Right atrium auricular region (tissue), 2 donors: ENCODE data around the gene SPON1. TPM values are rescaled to one million over a fixed set of nuclear protein-coding genes. Genes with fewer than 3 reads are reported as not detected.
"Not testable (repeated sequence)": the region's sequence is repeated elsewhere in the genome, so short reads cannot be mapped to it uniquely, and the experiment has no call there.

ENCODE experiments used
- DNase-seq: peaks from one replicate; pipeline ENCODE4 v3.0.0-alpha.2; 2019; ENCODE audit warnings: low spot score
- H3K27ac ChIP-seq, 2 donors: fragments of 200-600 bp; sonication (generic); 1 replicate in 1 of 2; 2 replicates in 1 of 2; pipeline ENCODE4 v1.5.1; 2016 to 2019
- H3K27me3 ChIP-seq, 2 donors: fragments of 200-600 bp; sonication (generic); one replicate each; pipeline versions ENCODE4 v1.5.1 to v1.6.0; 2017 to 2019
- H3K36me3 ChIP-seq: fragments of 200-600 bp; sonication (generic); one replicate; pipeline ENCODE4 v1.5.1; 2016
- H3K4me1 ChIP-seq, 2 donors: fragments of 200-600 bp; sonication (generic); one replicate each; pipeline versions ENCODE4 v1.5.1 to v1.6.0; 2017 to 2019
- H3K4me3 ChIP-seq, 2 donors: fragments of 200-600 bp; sonication (generic); 1 replicate in 1 of 2; 2 replicates in 1 of 2; pipeline ENCODE4 v1.5.1; 2017 to 2019; ENCODE audit warnings: mild to moderate bottlenecking in 1 of 2, moderate library complexity in 1 of 2
- H3K9me3 ChIP-seq, 2 donors: fragments of 200-600 bp; sonication (generic); one replicate each; pipeline ENCODE4 v1.5.1; 2019
- CTCF ChIP-seq, 2 donors: fragments of 200-600 bp; sonication (generic); IDR thresholded peaks; one replicate each; pipeline ENCODE4 v1.5.1; 2019; ENCODE audit warnings: antibody characterized with exemption in 2 of 2
- total RNA-seq, 2 donors: library from RNA; depleted of rRNA; stranded (reverse); fragments of >200 nt; gene quantifications; one replicate each; pipeline ENCODE4 v1.1.0, GENCODE V29; 2016

Gene SPON1
- total RNA-seq, 2 donors from 2014 or later, result 22.8 to 27.0 TPM

- no peak for TF ChIP-seq CTCF (IDR thresholded peaks at IDR 0.05)
- H3K9me3 ChIP-seq, result no peaks in the 10 kb centered on the region
- no peaks in the 10 kb centered on the region for H3K36me3 ChIP-seq
- peaks cover 0 to 6% of the 10 kb centered on the region in 2 donors for H3K4me1 ChIP-seq
- DNase-seq, result no peak
- no peak overlapping the region for H3K27ac ChIP-seq
- no peaks in the 10 kb centered on the region for H3K27me3 ChIP-seq
- no peak overlapping the region for H3K4me3 ChIP-seq
These were observed 112.9 kb downstream of the SPON1 start for GRCh38 chr11:14075118-14076078.

- no peak for DNase-seq
- H3K4me3 ChIP-seq, result no peak overlapping the region
- peaks cover 0 to 14% of the 10 kb centered on the region in 2 donors for H3K4me1 ChIP-seq
- H3K27me3 ChIP-seq, result no peaks in the 10 kb centered on the region
- TF ChIP-seq CTCF (IDR thresholded peaks at IDR 0.05), result no peak
- H3K27ac ChIP-seq, result no peak overlapping the region
- H3K9me3 ChIP-seq, result no peaks in the 10 kb centered on the region
- H3K36me3 ChIP-seq, result no peaks in the 10 kb centered on the region
These were observed 116.5 kb downstream of the SPON1 start for GRCh38 chr11:14079011-14079410.

GRCh38 chr11:14079797-14080196 lies 117.3 kb downstream of the SPON1 start:
- H3K9me3 ChIP-seq, result no peaks in the 10 kb centered on the region
- no peak overlapping the region for H3K27ac ChIP-seq
- no peak for DNase-seq
- no peak overlapping the region for H3K4me3 ChIP-seq
- H3K4me1 ChIP-seq, result peaks cover 0 to 14% of the 10 kb centered on the region in 2 donors
- no peaks in the 10 kb centered on the region for H3K27me3 ChIP-seq
- TF ChIP-seq CTCF (IDR thresholded peaks at IDR 0.05), result no peak
- H3K36me3 ChIP-seq, result no peaks in the 10 kb centered on the region

- no peak for TF ChIP-seq CTCF (IDR thresholded peaks at IDR 0.05)
- H3K27ac ChIP-seq, result peak overlapping the region; percentile 53 to 60
These were observed 119.2 kb downstream of the SPON1 start for GRCh38 chr11:14081581-14082231.

GRCh38 chr11:14082338-14082737 lies 119.8 kb downstream of the SPON1 start:
- H3K4me3 ChIP-seq, result no peak overlapping the region
- H3K27me3 ChIP-seq, result no peaks in the 10 kb centered on the region
- H3K4me1 ChIP-seq, result peaks cover 0 to 14% of the 10 kb centered on the region in 2 donors
- no peaks in the 10 kb centered on the region for H3K9me3 ChIP-seq
- H3K36me3 ChIP-seq, result no peaks in the 10 kb centered on the region
- DNase-seq, result peak; percentile 63
- no peak for TF ChIP-seq CTCF (IDR thresholded peaks at IDR 0.05)
- H3K27ac ChIP-seq, result peak overlapping the region; percentile 53 to 60

More at GRCh38 chr11:14081581-14082231, 119.2 kb downstream of the SPON1 start:
- DNase-seq, result no peak
- H3K4me1 ChIP-seq, result peaks cover 0 to 14% of the 10 kb centered on the region in 2 donors
- H3K4me3 ChIP-seq, result no peak overlapping the region
- H3K27me3 ChIP-seq, result no peaks in the 10 kb centered on the region
- H3K9me3 ChIP-seq, result no peaks in the 10 kb centered on the region
- no peaks in the 10 kb centered on the region for H3K36me3 ChIP-seq

- H3K36me3 ChIP-seq, H3K27ac ChIP-seq, H3K27me3 ChIP-seq, H3K4me1 ChIP-seq, H3K4me3 ChIP-seq, H3K9me3 ChIP-seq, DNase-seq: not testable (repeated sequence)
These were observed 126.3 kb downstream of the SPON1 start for GRCh38 chr11:14088861-14089260.
